Measurements from ENCODE around the gene MUC6.

MUC6 gene

DNA sequence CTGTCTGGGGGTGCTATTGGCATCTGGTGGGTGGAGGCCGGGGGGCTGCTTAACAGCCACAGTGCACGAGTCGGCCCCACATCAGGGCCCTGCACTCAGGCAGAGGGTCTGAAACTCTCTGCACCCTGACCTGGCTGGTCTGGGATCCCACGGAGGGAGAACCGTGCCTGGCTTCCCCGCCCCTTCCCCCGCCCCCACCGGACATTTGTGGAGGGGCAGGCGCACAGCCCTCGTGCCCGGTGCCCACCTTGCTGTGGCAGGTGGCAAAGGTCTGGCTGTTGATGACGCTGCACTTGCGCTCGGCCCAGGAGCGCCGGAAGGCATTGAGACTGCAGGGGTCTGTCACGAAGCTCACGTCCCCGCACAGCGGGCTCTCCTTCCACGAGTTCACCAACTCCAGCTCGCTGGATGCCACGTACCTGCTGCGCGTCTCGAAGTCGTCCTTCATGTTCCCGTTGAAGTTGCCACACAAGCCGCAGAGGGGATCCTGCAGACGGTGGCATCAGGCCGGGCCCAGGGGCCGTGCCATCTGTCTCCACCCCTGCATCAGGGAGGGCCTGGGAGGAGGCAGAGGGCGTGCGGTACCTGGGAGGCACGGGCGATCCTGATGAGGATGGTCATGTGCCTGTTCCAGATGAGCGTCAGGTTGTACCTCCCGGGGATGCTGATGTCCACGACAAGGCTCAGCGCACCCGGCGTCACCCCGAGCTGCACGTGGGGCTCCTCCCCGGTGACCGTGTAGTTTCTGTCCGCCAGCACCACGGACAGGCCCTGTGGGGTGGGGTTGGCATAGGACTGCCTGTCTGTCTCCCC is 11.7 kb downstream of the MUC6 start:
- no peak for DNase-seq (ENCODE audit: low spot score)

DNA sequence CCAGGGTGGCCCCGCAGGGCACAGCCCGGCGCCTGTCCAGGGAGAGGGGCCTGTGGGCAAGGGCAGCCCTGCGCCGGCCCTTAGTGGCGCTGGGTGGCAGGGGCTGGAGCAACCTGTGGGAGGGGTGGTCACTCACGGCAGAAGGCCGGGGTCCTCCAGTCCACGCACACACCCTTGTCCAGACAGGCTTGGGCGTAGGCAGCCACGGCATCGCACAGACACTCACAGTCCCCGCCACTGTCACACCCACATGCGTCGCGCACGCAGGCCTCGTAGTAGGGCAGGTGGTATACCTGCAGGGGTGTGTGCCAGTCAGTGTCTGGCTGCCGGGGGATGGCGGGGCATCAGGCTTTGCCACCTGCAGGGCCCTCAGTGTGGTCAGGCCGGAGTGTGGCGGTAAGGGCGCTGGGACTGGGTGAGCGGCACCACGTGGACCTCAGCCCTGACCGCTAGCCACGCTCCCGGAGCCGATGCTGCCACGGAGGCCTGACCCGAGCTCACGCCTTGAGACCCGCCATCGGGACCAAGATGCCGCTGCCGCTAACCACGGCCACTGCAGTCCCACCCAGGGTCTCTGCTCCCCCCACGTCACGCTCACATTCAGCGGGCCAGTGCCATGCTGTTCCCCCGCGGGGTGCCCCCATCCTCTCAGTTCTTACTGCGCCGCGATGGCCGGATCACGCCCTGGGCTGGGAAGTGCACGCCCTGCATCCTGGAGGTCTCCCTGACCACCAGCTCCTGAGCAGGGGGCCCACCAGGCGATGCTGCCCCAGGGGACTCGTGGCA is 12.5 kb downstream of the MUC6 start:
- no peak for DNase-seq (ENCODE audit: low spot score)

DNA sequence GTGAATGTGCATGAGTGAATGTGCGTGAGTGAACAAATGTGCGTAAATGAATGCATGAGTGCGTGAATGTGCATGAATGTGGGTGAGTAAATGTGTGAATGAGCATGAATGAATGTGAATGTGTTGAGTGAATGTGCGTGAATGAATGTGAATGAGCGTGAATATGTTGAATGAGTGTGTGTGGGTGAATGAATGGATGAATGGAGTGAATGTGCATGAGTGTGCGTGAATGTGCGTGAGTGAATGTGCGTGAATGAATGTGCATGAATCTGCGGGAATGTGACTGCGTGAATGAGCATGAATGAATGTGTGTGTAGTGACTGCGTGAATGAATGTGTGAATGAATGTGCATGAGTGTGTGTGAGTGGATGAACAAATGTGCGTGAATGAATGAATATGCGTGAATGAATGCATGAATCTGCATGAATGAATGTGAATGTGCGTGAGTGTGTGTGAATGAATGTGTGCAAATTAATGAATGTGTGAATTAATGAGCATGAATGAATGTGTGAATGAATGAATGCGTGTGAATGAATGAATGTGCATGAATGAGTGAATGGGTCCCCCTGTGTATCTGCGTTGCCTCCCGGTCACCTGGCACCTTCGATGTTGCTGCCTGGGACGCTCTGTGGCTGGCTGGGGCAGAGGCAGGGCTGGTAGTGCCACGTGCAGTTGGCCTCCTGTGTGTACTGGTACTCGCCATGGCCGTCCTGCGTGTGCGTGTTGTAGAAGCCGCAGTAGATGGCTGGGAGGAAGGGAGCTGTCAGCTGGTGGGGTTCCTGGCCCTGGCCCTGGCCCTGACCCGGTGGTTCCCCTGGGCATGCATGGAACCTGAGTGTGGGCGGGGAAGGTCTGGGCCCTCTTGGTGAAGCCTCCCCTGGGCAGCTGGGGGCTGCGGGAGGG is 13.4 kb downstream of the MUC6 start:
- peak; percentile 4 for DNase-seq (ENCODE audit: low spot score)

DNA sequence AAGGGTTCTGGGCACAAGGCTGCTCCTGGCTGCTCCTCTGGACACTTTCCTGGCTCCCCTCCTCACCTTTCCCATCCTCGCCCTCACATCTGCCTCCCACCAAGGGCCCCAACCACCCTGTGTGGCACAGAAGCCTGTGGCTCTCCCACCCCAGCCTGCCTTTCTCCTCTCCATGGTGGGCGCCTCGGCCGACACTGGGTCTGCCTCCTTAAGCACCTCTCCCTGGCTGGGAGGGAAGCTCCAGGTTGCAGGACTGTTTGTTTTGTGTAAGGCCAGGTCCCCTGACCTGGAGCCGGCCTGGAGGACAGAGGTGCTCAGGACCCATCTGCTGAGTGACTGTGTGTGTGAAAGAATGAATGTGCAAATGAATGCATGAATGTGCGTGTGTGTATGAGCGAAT is 14.1 kb downstream of the MUC6 start:
- DNase-seq (ENCODE audit: low spot score): no peak

DNA sequence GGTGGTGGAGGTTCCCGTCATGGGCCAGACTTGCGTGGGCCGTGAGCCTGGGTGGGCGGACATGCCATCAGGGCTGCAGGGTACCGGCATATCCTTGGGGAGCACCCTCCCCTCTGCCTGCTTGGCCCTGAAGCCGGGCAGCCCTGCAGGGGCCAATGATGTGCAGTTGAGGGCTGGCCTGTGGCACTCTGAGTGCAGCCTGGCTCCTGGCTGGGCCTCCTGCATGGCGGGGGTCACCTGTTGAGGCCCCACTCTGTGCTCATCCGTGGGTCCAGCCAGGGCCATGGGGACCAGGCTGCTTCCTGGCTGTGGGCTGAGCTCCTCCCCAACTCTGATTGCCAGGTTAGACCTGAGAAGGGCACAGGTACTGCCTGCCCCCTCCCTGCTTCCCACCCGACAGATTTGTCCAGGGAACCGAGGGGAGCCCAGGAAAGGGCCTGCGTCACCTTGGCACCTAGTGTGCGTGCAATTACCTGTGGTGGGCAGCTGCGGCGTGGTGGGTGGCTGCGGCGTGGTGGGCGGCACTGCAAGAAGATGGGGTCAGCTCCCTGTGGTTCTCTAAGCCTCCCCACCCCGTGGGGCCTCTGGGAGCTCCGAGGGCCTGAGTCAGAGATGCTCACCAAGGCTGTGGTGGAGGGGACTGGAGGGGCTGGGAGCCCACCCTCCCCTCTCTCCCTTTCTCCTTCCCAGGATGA is 16.2 kb downstream of the MUC6 start:
- no peak for DNase-seq (ENCODE audit: low spot score)

DNA sequence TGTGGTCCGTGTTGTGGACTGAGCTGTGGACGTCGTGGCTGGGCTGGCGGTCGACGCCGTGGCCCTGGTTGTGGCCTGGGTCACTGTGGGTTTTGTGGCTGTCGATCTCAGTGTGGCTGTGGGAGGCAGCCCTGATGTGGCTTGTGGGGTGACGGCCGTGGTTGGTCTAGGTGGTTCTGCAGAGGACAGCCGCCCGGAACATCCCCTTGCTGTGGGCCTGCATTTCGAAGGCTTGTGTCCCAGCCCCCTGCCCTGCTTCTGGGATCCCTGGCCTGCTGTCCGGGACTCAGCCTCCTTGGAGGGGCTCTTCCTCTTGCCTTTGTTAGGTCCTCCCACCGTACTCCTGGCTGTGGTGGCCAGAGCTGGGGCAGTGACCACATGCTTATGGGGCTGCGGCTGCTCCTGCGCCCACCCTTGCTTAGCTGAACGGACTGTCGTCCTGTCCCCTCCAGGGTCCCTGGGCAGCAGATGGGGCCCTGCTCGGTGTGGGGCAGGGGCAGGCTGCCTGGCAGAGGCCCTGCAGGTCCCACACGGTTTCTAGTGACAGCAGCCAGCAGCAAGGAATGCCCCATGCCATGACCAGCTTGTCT is 17.1 kb downstream of the MUC6 start:
- no peak for DNase-seq (ENCODE audit: low spot score)

DNA sequence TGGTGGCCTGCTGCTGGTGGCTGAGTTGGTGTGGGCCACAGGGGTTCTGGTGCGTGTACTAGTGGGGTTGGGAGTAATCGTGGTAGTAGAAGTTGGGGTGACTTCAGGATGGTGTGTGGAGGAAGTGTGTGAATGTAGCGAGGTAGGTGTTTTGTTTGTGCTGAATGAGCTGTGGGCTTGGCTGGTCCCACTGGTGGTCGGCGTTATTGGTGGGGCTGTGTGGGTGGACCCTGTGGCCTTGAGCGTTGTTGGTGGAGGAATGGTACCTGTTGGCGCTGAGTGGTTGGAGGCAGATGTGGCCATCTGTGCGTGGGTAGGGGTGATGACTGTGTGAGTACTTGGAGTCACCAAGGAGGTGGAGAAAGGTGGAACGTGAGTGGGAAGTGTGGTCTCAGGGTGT is 18.4 kb downstream of the MUC6 start:
- DNase-seq (ENCODE audit: low spot score): no peak

DNA sequence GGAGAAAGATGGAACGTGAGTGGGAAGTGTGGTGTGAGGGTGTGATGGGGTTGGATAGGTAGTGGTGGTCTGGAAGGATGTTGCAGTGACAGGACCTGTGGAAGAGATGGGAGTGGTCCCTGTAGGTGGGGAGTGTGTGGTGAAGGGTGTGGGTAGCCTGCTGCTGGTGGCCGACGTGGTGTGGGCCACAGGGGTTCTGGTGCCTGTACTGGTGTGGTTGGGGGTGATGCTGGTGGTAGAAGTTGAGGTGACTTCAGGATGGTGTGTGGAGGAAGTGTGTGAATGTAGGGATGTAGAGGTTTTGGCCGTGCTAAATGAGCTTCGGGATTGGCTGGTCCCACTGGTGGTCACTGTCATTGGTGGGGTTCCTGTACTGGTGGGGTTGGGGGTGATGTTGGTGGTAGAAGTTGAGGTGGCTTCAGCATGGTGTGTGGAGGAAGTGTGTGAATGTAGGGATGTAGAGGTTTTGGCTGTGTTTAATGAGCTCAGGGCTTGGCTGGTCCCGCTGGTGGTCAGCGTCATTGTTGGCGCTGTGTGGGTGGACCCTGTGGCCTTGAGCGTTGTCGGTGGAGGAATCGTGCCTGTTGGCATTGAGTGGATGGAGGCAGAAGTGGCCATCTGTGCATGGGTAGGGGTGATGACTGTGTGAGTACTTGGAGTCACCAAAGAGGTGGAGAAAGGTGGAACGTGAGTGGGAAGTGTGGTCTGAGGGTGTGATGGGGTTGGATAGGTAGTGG is 19.1 kb downstream of the MUC6 start:
- DNase-seq (ENCODE audit: low spot score): peak; percentile 10

DNA sequence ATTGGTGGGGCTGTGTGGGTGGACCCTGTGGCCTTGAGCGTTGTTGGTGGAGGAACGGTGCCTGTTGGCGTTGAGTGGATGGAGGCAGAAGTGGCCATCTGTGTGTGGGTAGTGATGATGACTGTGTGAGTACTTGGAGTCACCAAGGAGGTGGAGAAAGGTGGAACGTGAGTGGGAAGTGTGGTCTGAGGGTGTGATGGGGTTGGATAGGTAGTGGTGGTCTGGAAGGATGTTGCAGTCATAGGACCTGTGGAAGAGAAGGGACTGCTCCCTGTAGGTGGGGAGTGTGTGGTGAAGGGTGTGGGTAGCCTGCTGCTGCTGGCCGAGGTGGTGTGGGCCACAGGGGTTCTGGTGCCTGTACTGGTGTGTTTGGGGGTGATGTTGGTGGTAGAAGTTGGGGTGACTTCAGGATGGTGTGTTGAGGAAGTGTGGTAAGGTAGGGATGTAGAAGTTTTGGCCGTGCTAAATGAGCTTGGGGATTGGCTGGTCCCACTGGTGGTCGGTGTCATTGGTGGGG is 19.9 kb downstream of the MUC6 start:
- peak; percentile 12 for DNase-seq (ENCODE audit: low spot score)

DNA sequence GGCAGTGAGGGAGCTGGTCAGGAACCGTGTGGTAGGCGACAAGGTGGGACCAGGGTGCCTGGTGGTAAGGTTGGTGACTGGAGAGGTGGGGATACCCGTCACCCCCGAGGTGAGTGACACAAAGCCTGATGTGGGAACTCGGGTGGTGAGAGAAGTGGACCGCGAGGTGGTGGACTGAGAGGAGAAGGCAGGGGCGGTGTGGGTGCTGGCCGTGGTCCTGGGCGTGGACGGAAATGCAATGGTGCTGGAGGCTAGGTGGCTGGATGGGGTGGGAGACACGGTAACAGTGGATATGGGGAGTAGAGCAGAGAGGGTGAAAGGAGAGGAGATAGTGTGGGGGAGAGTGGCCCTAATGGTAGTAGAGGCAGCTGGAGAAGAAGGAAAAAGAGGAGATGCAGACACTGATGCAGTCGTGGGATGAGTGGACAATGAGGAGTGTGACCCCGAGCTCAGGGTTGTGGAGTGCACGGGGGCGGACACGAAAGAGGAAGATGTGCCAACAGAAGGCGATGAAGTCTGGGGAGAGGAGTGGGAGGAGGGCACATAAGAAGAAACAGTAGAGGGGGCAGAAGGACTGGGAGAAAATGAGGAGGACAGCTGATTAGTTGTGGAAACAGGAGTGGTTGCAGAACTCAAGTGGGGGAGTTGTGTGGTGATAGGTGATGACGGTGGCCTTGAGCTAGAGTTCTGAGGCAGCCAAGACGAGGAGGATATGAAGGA is 20.5 kb downstream of the MUC6 start:
- DNase-seq (ENCODE audit: low spot score): no peak

DNA sequence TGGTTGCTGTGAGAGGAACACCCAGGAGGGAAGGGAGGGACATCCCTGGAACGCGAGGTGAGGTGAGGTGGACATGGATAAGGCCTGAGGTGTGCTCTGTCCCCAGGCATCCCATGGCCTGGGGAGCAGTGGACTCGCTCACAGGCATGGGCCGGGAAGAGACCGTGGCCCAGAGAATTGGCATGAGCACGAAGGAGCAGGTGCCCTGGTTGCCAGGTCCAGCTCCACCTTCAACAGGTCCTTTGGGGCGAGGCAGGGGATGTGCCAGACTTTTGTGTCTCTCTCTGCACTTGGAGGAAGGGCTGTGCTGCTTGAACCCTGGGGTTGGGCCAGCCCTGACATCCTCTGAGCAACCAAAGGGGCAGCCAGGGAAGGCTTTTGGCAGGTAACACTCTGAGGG is 21.5 kb downstream of the MUC6 start:
- DNase-seq (ENCODE audit: low spot score): no peak

DNA sequence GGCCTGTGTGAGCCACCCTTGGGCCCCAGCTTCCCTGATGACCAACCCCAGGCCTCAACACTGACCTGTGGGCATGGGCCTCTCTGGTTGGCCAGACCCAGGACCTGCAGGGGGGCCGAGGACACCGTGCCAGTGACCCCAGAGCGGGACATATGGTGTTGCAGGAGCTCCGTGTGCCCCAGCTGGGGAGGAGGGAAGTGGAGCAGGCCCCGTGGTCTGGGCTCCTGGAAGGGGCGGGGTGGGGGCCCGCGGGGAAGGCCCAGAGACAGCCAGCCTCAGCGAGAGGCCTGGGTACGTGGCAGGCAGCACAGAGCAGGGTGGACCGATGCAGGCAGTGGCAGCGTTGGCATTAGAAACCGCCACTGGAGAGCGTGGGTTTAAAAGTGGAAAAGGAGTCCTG is 22.2 kb downstream of the MUC6 start:
- no peak for DNase-seq (ENCODE audit: low spot score)

DNA sequence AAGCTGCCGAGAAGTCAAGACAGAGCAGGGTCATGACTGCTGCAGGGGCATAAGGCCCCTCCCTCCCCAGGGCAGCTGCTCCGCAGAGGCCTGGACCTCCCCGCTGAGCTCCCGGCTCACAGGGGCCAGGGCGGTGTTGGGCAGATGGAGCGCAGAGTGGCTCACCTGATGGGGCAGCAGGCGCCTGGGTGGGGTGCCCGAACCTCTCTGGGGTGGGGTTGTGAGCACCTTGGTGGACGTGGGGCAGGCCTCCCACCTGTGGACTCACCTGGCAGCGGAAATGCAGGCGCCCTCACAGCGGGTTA is 22.9 kb downstream of the MUC6 start:
- no peak for DNase-seq (ENCODE audit: low spot score)

DNA sequence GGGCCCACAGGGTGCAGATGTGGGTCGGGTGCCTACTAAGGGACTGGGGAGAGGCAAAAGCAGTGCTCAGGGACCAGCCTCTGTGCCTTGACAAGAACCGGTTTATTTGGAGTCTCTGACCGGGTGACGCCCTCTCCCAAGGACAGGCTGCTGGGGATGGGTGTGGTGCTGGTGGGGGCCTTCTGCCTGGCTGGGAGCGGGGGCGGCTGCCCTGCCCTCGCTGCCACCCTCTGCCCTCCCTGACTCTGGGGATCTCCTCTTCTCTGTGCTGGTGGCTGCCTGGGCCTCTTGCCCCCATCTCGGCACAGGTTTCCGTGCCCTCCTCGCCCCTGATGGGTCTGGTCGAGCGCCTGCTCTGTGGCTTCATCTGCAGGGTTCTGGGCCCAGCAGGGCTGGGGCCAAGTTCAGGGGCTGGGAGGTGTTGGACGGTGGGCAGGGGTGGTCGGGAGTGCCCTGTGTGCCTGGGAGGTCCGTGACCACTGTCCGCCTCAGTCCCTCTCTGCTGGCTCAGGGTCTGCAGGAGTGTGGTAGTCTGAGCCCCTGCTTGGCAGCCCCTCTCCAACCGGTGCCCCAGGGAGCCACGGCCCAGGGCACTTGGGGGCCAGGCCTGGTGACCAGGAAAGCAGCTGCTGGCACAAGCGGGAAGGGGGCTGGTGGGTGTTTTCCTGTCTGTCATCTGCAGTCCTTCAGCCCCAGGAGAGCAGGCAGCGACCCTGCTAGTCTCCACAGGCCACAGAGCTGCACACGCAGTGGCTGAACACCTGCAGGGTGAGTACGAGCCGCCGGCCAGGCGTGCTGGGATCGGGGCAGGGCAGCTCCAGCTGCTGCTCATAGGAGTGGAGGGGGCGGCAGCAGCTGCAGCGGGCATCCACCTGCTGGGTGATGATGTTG is 23.5 kb downstream of the MUC6 start:
- no peak for DNase-seq (ENCODE audit: low spot score)

DNA sequence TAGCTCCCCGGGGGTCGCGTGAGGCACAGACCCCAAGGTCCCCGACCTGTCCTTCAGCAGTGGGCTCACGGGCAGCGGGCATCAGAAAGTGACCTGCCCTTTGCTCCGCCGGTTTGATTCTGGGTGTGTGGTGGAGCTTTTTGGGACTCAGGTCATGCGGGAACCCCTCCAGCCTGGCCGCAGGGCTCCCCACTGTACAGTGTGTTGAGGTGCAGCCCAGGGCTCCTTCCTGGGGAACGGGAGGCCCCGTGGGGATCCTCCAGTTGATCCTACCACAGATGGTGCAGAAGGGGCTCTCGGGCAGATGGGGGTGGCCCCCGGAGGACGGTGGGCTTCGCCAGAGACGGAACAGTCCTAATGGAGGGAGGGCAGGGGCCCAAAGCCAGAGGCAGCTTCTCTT is 24.2 kb downstream of the MUC6 start:
- DNase-seq (ENCODE audit: low spot score): no peak

DNA sequence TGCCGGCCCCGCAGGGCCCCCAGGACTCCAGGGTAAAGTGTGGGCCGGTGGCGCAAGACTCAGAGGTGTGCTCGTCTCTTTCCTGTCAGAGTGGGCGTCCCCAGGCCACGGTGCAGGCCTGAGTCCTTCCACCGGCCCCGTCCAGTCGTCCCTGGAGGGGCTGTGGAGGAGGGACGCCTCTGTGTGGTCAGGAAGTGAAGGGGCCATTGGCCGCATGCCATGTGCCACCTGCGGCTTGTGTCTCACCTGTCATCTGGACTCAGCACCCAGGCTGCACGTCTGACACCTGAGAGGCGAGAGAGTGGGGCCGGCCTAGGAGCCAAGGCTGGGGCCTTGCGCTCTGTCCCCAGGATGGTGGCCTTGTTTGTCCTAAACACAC is 25.2 kb downstream of the MUC6 start:
- no peak for DNase-seq (ENCODE audit: low spot score)

DNA sequence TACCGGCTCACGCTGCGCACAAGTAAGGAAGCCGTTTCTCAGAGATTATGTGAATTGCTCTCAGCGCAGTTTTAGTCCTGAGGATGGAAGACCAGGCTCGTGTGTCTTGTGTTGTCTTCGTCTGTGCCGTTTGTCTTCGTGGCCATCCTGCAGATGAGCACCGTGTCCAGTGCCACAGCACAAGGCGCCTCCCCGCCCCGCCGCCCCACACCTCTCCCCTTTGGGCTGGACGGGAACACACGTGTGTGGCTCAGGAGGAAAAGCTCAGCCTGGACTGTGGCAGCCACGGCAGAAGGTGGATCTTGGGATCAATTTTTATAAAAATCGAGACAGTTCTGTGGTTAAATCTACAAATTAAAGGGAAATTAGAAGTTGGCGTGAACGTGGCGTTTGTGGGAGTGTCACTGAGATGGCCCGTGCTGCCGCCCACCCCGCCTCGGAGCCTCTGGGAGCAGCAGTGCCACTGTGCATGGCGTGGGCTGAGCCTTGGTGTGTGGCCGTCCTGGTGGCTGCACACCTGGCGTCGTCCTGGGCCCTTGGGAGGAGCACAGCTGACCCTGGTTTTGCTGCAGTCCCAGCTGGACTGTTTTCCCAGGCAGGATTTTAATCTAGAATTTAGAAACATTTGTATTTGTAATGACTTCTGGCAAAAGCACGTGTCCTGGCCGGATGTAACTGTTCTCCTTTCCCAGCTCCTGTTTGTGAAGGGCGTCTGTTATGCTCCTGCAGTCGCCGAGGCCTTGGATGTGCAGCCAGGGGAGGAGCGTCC is 25.8 kb downstream of the MUC6 start:
- DNase-seq (ENCODE audit: low spot score): no peak

DNA sequence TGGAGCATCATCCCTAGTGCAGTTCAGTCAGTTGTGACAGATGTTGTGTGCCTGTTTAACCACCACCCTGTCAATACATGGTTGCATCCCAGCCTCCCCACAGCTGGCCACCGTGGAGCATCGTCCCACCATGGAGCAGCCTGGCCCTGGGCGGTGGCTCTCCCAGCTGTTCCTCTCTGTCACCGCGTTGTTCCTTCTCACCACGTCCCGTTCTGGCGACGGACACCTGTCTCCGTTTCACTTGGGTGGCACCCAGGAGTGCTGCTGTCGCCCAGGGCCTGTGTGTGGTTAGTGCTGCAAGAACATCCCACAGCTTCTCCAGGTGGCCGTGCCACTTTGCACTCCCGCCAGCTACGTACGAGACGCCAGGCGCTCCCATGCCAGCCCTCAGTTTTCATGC is 26.5 kb downstream of the MUC6 start:
- no peak for DNase-seq (ENCODE audit: low spot score)
